HG02852 (cell line): Measurements from ENCODE around the gene ASAH2B.
A peak's percentile ranks its signal among the peaks of the same experiment; 100 is the strongest.
"Not testable (repeated sequence)": the region's sequence is repeated elsewhere in the genome, so short reads cannot be mapped to it uniquely, and the experiment has no call there.

Source experiments
- ATAC-seq: cut with Tn5 transposase; IDR thresholded peaks from one replicate; pipeline ENCODE4 v1.9.1; 2021; ENCODE audit warnings: mild to moderate bottlenecking, moderate library complexity; ENCODE audit not compliant: unreplicated experiment

ASAH2B gene

GRCh38 chr10:50739618-50740292 lies at the start of gene ASAH2B:
Gene ASAH2B (plus strand): TSS chr10:50739936. CDS start chr10:50745131, 5,195 bp downstream.
- peak; percentile 87 for ATAC-seq

DNA sequence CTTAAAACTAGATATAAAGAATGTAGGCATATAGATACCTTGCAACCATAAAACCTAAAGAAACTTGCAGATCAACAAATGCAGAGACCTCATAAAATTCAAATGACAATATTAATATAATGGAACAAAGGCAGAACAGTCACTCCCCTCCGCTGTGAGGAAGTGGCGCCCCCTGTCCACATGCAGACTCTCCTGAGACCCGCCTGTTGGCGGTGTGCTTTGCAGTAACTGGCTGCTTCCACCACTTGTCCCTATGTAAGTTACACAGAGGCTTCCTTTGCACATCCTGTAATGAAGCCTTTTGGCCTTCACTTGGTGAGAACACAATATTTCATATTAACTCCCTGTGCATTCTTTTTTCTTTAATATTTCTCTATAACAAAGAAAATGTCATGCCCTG lies 41.9 kb upstream of the ASAH2B start:
- ATAC-seq, result not testable (repeated sequence)

DNA sequence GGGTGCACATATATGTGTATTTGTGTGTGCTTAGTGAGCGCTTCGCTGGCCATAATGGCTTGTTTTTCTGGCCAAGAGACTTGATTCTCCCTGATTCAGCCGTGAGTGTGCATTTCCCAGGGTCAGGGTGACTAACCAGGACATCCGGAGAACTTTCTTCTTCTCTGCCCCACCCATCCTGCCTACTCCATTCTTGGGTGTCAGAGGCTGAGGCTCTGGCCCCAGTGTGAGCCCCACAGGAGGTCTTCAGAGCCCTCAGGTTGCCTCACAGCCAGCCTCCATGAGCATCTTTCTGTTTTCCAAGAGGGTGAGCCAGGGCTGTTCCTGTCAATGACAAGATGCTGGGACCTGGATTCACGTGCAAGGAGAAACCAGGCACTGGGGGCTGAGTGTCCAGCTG lies 37.8 kb upstream of the ASAH2B start:
- ATAC-seq, result not testable (repeated sequence)

GRCh38 chr10:50702997-50703396 lies 36.7 kb upstream of the ASAH2B start:
- not testable (repeated sequence) for ATAC-seq

DNA sequence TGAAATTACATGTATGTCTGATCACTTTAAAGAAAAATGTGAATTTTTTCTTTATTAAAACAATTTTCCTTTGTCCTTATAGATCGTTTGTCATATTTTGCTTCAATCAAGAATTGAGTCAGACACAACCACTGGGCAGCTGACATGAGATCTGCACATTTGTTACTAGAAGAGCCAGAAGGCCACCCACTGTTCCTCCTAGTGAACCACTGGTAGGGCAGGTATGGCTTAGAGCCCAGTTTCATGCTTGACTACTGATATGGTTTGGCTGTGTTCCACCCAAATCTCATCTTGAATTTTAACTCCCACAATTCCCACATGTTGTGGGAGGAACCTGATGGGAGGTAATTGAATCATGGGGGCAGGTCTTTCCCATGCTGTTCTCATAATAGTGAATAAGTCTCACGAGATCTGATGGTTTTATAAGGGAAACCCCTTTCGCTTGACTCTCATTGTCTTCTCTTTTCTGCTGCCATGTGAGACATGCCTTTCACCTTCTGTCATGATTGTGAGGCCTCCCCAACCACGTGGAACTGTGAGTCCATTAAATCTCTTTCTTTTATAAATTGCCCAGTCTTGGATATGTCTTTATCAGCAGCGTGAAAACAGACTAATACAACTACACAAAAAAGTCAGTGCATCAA lies 35.2 kb upstream of the ASAH2B start:
- ATAC-seq, result peak; percentile 48

DNA sequence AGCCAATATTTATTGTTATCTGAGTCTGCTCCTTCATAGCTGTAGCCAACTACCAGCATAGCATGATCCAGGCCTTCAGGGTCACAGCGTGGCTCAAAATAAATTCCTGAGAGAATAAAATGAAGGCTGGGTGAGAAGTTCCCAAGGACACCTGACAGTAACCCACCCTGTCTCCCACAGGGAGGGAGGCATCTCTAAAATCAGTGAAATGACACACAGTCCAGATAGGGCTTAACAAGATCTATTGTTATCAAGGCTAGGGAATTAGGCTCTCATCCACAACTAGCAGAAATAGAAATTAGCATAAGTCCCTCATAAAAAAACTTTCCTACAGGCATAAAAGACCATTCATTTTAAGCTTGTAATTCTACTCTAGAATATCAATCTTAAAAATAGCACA lies 33.7 kb upstream of the ASAH2B start:
- not testable (repeated sequence) for ATAC-seq

DNA sequence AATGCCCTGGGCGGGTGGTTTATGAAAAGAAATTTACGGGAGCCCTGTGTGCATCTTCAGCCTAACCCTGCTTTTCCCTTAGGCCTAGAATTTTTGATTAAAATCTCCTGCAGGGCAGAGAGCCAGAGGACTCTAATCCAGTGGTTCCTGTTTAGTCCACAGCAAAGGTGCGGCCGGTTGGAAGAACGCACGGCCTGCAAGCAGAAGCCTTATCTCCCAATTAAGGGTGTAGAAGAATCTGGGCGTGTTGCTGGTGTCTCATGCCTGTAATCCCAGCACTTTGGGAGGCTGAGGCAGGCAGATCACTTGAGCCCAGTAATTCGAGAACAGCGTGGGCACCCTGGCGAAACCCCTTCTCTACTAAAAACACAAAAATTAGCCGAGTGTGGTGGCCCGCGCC lies 29.5 kb upstream of the ASAH2B start:
- ATAC-seq, result not testable (repeated sequence)

DNA sequence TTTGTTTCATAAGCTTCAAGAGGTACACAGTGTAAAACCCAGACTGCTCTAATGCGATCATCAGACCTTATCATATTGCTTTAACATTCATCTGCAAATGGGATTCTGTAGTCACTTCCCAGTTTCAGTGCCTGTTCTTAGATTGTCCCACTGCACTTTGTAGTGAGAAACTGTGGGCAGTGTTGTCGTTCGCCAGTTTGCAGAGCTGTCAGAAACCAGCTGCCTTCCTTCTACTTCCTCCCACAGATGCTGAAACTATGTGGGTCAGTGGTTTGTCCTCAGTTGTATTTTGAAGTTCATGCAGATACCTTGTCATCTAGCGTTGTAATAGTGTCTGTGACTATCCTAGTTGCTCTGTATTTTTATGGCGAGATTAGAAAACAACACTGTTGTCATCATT lies 15.9 kb upstream of the ASAH2B start:
- ATAC-seq, result peak; percentile 93

GRCh38 chr10:50728112-50728511 lies 11.6 kb upstream of the ASAH2B start:
- not testable (repeated sequence) for ATAC-seq

DNA sequence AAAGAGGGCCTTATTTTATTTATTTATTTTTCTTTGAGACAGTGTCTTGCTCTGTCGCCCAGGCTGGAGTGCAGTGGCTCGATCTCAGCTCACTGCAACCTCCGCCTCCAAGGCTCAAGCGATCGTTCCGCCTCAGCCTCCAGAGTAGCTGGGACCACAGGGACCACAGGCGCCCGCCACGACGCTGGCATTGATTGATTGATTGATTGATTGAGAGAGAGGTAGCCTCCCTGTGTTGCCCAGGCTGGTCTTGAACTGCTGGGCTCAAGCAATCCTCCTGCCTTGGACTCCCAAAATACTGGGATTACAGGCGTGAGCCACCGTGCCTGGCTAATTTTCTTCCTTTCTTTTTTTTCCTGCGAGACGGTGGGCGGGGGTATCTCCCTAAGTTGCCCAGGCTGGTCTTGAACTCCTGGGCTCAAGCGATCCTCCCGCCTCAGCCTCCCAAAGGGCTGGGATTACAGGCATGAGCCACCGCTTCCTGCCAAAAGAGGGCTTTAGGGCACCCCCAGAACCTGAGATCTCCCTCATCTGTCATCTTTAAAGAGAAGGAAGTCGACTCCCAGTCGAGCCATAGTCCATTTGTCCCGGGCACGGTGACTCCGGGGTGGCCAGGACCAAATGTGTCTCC lies 634 bp upstream of the ASAH2B start:
- ATAC-seq, result not testable (repeated sequence)

GRCh38 chr10:50740293-50740648 lies 535 bp downstream of the ASAH2B start:
- peak; percentile 47 for ATAC-seq

- not testable (repeated sequence) for ATAC-seq
Observed at GRCh38 chr10:50742820-50743219, 3.1 kb downstream of the ASAH2B start.

DNA sequence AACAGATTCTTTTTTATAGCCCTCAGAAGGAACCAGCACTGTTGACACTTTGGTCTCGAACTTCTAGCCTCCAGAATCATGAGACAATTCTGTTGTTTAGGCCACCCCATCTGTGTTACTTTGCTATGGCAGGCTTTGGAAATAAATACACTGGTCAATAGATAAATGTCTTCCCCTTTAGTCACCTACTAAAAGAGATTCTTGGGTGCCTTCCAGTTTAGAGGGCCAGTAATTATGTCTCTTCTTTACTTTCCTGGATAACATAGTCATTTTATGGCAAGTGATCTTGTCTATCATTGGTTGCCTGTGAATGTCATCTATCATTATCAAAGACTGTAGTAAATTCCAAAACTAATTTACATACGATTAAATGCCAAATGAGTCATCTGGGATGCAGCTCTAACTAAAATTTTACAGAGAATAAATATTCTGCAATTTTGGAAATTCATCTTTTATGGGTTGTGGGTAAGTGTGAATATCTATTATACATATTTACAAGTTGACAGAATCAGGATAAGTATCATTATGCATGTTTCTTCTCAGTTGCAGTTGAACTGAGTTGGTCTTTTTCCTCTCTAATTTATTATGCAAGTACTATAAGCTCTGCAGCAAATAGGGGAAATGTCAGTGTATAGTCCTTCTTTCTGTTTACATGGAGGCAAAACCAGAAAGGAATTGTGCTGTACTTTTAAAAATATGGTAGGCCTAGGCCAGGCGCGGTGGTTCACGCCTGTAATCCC lies 27.2 kb downstream of the ASAH2B start:
- not testable (repeated sequence) for ATAC-seq

DNA sequence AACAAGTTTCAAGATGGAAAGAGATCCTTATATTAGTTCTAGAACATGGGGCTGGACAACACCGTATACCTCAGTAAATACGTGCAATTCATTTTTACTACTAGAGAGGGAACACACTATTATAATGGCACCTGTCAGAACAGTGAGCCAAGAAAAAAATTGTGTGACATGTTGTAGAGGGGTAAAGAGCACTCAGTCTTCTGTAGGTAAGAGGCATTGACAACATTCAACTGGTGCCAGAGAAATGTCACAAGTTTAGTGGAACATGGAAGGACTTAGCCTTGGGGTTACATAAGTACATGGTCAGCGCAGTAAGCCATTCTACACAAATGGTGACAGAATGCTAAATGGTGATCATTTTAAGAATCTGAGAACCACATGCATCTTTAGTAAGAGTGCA lies 32.3 kb downstream of the ASAH2B start:
- ATAC-seq, result not testable (repeated sequence)

DNA sequence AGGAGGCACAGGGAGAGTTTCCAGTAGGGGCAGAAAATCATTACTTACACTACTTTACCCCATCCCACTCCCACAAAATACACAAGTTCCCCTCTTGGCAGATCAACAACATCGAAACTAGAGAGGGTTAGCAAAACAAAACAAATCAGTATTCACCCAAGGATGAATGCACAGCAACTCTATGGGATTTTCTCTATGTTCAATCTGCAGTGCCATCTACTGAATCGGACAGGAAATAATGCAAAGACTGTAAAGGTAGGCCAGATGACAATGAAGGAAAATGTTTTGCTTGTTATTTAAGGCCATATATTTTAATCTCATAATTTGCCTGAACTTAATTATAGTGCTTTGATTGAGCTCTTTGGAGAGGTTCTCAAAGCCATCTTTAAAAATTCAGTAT lies 35.1 kb downstream of the ASAH2B start:
- ATAC-seq, result not testable (repeated sequence)

DNA sequence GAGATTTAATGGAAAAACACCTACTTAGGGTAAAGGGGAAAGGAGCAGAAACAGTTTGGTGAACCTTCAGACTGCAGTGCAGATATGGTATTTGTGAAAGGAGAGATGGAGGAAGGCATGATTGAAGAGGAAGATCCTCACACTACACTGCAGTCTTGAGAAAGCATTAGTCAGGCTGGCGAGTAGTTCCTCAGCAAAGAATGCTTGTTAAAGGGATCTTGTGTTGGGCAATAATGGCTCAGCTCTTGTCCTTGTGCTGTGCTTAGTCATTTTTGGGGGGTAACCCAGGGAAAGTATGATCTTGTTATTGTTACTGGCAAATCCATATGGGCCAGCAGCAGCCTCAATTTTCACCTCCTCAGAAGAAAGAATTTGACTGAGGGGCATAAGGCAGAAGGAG lies 40.3 kb downstream of the ASAH2B start:
- not testable (repeated sequence) for ATAC-seq

- not testable (repeated sequence) for ATAC-seq
Observed at GRCh38 chr10:50782017-50782416, 42.3 kb downstream of the ASAH2B start.

DNA sequence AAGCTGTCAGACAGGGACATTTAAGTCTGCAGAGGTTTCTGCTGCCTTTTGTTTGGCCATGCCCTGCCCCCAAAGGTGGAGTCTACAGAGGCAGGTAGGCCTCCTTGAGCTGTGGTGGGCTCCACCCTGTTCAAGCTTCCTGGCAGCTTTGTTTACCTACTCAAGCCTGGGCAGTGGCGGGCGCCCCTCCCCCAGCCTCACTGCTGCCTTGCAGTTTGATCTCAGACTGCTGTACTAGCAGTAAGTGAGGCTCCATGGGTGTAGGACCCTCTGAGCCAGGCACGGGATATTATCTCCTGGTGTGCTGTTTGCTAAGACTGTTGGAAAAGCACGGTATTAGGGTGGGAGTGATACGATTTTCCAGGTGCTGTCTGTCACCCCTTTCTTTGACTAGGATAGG lies 48.2 kb downstream of the ASAH2B start:
- ATAC-seq, result not testable (repeated sequence)

GRCh38 chr10:50788951-50789945 lies 49.5 kb downstream of the ASAH2B start:
- ATAC-seq, result no peak

DNA sequence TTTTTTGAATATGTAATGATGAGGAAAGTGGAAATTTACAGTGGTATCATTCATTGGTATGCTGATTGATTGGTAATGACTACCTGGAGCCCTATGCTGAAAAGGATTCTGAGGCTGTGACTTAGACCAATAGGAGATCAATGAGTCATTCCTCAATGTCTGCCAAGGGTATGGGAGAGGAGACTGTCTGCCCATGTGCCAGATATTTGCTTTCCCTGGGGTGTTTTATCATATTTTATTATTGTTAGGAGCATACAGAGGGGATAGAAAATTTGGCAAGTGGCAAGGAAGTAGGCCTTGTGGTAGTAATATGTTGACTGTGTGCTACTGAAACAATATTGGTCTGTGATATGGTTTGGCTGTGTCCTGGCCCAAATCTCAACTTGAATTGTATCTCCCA lies 54.8 kb downstream of the ASAH2B start:
- ATAC-seq, result no peak
